ENCODE measurements around the gene PRKACG.
"Not testable (repeated sequence)": the region's sequence is repeated elsewhere in the genome, so short reads cannot be mapped to it uniquely, and the experiment has no call there.

Gene PRKACG

GRCh38 chr9:69014013-69014412 is at the start of gene PRKACG:
Gene PRKACG (minus strand): TSS chr9:69014113. CDS start chr9:69014092, 21 bp downstream.
- DNase-seq, result no peak

GRCh38 chr9:69062195-69062594 is 48.3 kb upstream of the PRKACG start:
- no peak for DNase-seq

GRCh38 chr9:69060766-69061165 is 46.9 kb upstream of the PRKACG start:
- DNase-seq, result no peak

GRCh38 chr9:69058101-69058500 is 44.2 kb upstream of the PRKACG start:
- DNase-seq, result no peak

- no peak for DNase-seq
These were observed 42.4 kb upstream of the PRKACG start for GRCh38 chr9:69056191-69056815.

GRCh38 chr9:69054989-69055388 is 41.1 kb upstream of the PRKACG start:
- DNase-seq, result no peak

- DNase-seq, result not testable (repeated sequence)
These were observed 37.0 kb upstream of the PRKACG start for GRCh38 chr9:69050936-69051335.

- no peak for DNase-seq
These were observed 35.2 kb upstream of the PRKACG start for GRCh38 chr9:69049094-69049493.

GRCh38 chr9:69047371-69047770 is 33.5 kb upstream of the PRKACG start:
- DNase-seq, result peak in 1 of 2 donors; percentile 8

- DNase-seq, result no peak
These were observed 32.8 kb upstream of the PRKACG start for GRCh38 chr9:69046723-69047122.

- DNase-seq, result no peak
These were observed 31.9 kb upstream of the PRKACG start for GRCh38 chr9:69045821-69046220.

- no peak for DNase-seq
These were observed 30.6 kb upstream of the PRKACG start for GRCh38 chr9:69044240-69045219.

GRCh38 chr9:69040646-69041045 is 26.7 kb upstream of the PRKACG start:
- DNase-seq, result no peak

GRCh38 chr9:69036799-69037198 is 22.9 kb upstream of the PRKACG start:
- no peak for DNase-seq

GRCh38 chr9:69036309-69036708 is 22.4 kb upstream of the PRKACG start:
- peak; percentile 18 to 33 for DNase-seq

- peak; percentile 66 to 83 for DNase-seq
These were observed 21.8 kb upstream of the PRKACG start, which contains the start of gene FXN for GRCh38 chr9:69035438-69036308. Gene FXN (plus strand): TSS chr9:69035752. CDS start chr9:69035783, 31 bp downstream.

GRCh38 chr9:69034071-69034470 is 20.2 kb upstream of the PRKACG start:
- DNase-seq, result no peak

- no peak for DNase-seq
These were observed 17.1 kb upstream of the PRKACG start for GRCh38 chr9:69030851-69031645.

GRCh38 chr9:69029535-69029934 is 15.6 kb upstream of the PRKACG start:
- DNase-seq, result no peak

- DNase-seq, result no peak
These were observed 14.8 kb upstream of the PRKACG start for GRCh38 chr9:69028754-69029153.

GRCh38 chr9:69027355-69028097 is 13.6 kb upstream of the PRKACG start:
- DNase-seq, result peak; percentile 42 to 68
